Bronchial epithelial cell (primary cell): Measurements from ENCODE around the gene PIK3IP1. TPM values are rescaled to one million over a fixed set of nuclear protein-coding genes. Genes with fewer than 3 reads are reported as not detected.

Experiments
- DNase-seq: peaks from one replicate; pipeline ENCODE4 v3.0.0-alpha.2; 2010; ENCODE audit warnings: low read depth
- FAIRE-seq: peaks from 2 replicates; lab custom pipeline; 2011; peaks lifted over from hg19 to GRCh38; lab: Jason Lieb, UNC
- H3K27me3 ChIP-seq: 2 replicates; pipeline ENCODE4 v1.5.1; 2011; ENCODE audit warnings: low read length; ENCODE audit not compliant: control insufficient read depth, insufficient read depth
- H3K36me3 ChIP-seq: 2 replicates; pipeline ENCODE4 v1.5.1; 2011; ENCODE audit warnings: low read length; ENCODE audit not compliant: control insufficient read depth, insufficient read depth
- H3K4me3 ChIP-seq: 2 replicates; pipeline ENCODE4 v1.5.1; 2011; ENCODE audit warnings: mild to moderate bottlenecking, low read depth, low read length, control low read depth
- total RNA-seq: library from RNA; depleted of rRNA; stranded (reverse); fragments of >200 nt; gene quantifications from 2 replicates; pipeline ENCODE4 v1.2.1, GENCODE V29; 2014
- TF ChIP-seq, protein P1 (sequence below): IDR thresholded peaks from 2 replicates; pipeline ENCODE4 v1.5.1; 2011; ENCODE audit warnings: mild to moderate bottlenecking, moderate library complexity, low read length, control low read depth, inconsistent platforms; ENCODE audit not compliant: insufficient read depth, severe bottlenecking

Gene PIK3IP1
- total RNA-seq, 1 donor from 2014 or later: 6.3 TPM

- Histone ChIP-seq H3K36me3 (peaks cover 3% of the 10 kb centered on the region), H3K4me3 (no peak overlapping the region), H3K27me3 (no peaks in the 10 kb centered on the region)
- DNase-seq (no peak), FAIRE-seq (peak; percentile 89)
- TF ChIP-seq, protein P1, sequence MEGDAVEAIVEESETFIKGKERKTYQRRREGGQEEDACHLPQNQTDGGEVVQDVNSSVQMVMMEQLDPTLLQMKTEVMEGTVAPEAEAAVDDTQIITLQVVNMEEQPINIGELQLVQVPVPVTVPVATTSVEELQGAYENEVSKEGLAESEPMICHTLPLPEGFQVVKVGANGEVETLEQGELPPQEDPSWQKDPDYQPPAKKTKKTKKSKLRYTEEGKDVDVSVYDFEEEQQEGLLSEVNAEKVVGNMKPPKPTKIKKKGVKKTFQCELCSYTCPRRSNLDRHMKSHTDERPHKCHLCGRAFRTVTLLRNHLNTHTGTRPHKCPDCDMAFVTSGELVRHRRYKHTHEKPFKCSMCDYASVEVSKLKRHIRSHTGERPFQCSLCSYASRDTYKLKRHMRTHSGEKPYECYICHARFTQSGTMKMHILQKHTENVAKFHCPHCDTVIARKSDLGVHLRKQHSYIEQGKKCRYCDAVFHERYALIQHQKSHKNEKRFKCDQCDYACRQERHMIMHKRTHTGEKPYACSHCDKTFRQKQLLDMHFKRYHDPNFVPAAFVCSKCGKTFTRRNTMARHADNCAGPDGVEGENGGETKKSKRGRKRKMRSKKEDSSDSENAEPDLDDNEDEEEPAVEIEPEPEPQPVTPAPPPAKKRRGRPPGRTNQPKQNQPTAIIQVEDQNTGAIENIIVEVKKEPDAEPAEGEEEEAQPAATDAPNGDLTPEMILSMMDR: no peak
Measured at GRCh38 chr22:31329453-31330215, 37.3 kb upstream of the PIK3IP1 start.

GRCh38 chr22:31329029-31329428 lies 36.7 kb upstream of the PIK3IP1 start:
- FAIRE-seq (no peak), DNase-seq (no peak)
- TF ChIP-seq, protein P1: no peak
- Histone ChIP-seq H3K27me3 (no peaks in the 10 kb centered on the region), H3K4me3 (no peak overlapping the region), H3K36me3 (peaks cover 1% of the 10 kb centered on the region)

DNA sequence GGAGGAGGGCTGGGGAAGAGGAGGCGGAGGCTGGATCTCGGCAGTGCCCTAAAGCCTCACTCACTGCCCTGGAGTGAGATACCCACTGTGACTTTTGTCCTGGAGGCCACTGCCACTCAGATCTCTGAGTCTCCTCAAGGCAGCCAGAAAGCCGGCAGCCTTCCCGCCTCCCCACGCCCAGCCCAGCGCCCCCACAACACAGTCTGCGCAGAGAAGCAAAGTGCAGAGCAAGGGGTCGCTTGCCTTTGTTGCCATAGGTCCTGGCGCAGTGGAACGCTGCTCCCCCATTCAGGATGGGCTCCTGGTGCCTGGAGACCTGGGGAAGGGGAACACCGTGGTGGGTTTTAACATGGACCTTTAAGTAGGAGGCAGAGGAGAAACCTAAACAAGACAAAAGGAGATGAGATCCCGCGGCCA lies 36.3 kb upstream of the PIK3IP1 start:
- DNase-seq: no peak
- no peaks in the 10 kb centered on the region for H3K27me3 ChIP-seq
- peaks cover 1% of the 10 kb centered on the region for H3K36me3 ChIP-seq
- no peak overlapping the region for H3K4me3 ChIP-seq
- TF ChIP-seq, protein P1: no peak
- no peak for FAIRE-seq

DNA sequence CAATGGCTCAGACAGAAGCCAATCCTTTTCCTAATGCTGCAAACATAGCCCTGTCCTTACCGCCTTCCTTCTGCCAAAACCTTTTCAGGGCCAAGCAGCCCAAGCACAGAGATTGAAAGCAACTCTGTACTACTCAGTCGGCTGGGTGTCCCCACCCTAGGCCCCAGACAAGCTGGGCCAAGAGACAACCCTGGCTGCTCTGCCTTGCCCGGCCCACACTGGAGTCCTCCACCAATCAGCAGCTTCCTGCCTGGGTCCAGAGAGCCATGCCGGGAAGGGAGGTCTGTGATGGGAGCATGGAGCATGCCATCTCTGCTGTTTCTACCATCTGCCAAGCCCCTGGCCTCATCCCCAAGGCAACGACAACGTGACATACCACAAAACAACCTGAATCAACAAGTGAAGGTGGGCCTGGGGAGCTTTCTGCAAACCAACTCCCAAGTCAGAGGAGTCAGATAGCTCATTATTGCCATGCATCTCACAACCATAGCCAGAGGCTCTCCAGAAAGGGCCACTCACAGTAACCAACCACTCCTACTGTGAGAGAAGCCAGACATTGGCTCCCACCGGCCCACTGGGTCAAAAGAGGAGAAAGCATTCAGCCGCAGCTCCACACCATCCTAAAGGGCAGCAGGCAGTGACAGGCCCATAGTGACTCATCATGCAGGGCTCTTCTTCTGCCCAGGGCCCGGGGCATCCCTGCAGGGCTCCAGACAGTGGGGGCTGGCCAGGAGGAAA lies 35.7 kb upstream of the PIK3IP1 start:
- FAIRE-seq (peak; percentile 13), DNase-seq (peak; percentile 40)
- Histone ChIP-seq H3K36me3 (peaks cover 1% of the 10 kb centered on the region), H3K27me3 (no peaks in the 10 kb centered on the region), H3K4me3 (no peak overlapping the region)
- TF ChIP-seq, protein P1: no peak

GRCh38 chr22:31326877-31327276 lies 34.6 kb upstream of the PIK3IP1 start:
- Histone ChIP-seq H3K27me3 (no peaks in the 10 kb centered on the region), H3K36me3 (peaks cover under 1% of the 10 kb centered on the region), H3K4me3 (no peak overlapping the region)
- FAIRE-seq (no peak), DNase-seq (no peak)
- TF ChIP-seq, protein P1: no peak
